NCI-H510A (cell line): Measurements from ENCODE around the gene PLA2G4E.

Source experiments
- DNase-seq: peaks from one replicate; lab custom pipeline; 2025; lab: John Stamatoyannopoulos, UW

Gene PLA2G4E

GRCh38 chr15:41955807-41956525 is 64.9 kb downstream of the PLA2G4E start:
- no peak for DNase-seq

DNA sequence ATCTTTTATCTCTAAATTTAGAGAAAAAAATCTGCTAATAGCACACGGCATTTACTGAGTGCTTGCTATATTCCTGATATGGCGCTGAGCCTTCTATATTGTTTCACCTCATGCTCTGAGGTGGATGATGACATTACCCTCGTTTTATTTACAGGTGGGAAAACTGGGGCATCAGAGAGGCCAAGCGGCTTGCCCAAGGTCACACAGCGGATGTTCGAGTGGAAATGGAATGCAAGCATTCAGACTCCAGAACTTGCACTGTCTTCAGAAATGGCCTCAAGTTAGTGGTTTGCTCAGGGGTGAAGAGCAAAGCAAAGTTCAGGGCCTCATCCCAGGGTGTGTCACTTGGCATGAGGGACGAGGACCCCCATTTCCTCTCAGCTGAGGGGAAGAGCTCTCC is 65.7 kb downstream of the PLA2G4E start:
- DNase-seq, result no peak

- no peak for DNase-seq
Observed at GRCh38 chr15:41954036-41954435, 66.8 kb downstream of the PLA2G4E start.

GRCh38 chr15:41952013-41952563 is 68.8 kb downstream of the PLA2G4E start:
- DNase-seq, result no peak

GRCh38 chr15:41951571-41951970 is 69.3 kb downstream of the PLA2G4E start:
- no peak for DNase-seq

GRCh38 chr15:41950489-41950888 is 70.4 kb downstream of the PLA2G4E start:
- DNase-seq, result no peak

DNA sequence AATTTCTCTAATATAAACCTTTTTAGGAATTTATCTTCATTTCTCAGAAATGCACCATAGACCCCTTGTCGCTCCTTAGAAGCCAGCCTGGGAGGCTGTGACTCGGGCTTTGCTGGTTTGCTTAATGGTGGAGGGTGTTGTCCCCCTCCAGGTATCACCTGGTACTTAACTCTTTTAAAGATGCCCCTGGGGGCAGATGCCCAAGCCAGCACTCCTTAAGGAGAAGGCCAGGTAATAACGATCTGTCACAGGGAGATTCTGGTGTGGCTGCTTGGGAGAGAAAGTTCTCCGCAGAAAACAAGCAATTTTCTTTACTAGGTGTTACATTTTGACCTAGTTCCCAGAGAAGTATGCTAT is 70.7 kb downstream of the PLA2G4E start:
- DNase-seq, result no peak

DNA sequence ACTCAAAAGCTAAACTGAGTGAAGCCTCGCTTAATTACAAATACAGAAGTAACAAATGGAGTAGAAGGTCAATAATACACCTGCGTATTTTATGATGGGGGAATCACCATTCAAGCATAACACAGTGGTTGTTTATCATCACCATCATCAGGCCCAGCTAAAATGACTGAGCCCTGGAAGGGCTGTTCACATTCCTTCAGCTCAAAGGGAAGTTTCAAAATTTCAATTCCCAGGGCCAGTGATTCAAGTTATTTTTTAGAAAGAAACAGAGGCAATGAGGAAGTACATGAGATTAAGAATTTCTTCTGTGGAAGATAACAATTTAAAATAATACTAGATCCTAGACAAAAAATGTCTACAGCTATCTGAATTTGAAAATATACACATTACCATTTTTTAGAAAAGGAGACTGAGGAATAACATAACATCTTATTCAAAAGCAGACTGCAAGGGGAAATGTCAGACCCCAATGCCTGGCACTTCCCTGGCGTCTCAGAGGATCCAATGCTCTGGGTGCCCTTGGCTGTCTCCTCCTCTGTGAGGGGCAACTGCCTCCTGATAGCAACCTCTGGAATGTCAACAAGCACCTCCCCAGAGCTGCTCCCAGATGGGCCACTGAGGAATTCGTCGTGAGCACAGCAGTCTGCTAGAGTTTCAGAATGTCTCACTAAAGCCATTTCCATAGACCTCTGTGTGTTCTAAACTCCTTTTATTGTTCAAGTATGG is 71.3 kb downstream of the PLA2G4E start:
- no peak for DNase-seq

DNA sequence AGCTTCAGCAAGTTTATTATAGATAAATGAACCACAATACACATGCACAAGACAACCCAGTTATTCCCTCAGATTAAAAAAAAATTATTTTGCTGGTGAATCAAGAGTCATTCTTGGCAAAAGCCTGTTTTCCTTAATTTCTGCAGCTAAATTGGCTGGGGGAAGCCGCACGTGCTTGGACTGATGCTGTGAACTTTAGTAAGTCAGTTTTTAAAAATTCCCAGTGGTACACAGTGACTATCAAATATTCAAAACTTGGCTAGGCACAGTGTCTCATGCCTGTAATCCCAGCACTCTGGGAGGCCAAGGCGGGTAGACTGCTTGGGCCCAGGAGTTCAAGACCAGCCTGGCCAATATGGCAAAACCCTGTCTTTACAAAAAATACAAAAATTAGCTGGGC is 72.4 kb downstream of the PLA2G4E start:
- DNase-seq, result no peak

DNA sequence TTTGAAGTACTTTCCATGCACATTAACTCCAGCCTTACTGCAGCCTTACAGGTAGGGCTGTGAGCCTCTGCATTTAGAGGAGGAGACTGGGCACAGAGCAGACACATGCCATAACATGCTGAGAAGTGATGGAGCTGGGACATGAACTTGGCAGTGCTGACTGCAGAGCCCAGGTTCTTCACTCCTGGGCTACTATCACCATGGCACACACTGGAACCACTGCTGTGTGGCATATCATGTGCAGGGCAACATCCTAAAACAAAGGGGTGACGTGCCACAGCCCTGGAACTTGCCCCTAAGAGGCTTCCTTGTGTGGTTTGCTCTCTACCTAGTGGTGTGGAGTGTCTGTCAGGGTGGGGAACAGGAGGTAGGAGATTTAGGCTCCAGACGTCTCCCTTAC is 73.9 kb downstream of the PLA2G4E start:
- DNase-seq, result no peak

- no peak for DNase-seq
Observed at GRCh38 chr15:41945731-41946130, 75.1 kb downstream of the PLA2G4E start.

- DNase-seq, result no peak
Observed at GRCh38 chr15:41945221-41945620, 75.6 kb downstream of the PLA2G4E start.

DNA sequence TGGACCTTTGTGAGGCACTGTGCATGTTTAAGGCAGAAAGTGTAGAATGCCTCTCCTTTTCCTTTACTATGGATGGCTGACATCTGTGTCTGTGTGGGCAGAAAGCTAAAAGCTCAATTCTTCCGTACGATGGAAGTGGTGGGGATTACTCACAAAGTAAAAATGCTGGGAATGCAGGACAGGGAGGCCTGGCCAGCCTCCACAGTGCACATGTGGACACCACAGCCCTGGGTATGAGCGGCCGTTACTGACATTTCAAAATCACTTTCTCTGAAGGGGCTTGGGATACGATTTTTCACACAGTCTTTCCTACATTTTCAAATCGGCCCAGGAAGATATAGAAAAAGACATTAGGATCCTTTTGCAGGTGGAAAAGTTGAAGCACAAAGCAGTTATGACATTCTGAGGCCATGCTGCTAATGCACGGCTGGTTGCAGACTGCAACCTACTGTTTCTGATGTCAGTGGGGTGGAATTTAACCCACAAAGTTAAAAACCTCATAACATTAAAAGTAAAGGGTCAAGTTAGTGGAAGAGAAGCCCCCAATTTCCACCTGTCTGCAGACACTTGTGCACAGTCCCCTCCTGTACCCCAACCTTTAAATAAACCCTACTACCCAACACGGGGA is 76.4 kb downstream of the PLA2G4E start:
- DNase-seq, result no peak

- no peak for DNase-seq
Observed at GRCh38 chr15:41943543-41944312, 77.1 kb downstream of the PLA2G4E start.

DNA sequence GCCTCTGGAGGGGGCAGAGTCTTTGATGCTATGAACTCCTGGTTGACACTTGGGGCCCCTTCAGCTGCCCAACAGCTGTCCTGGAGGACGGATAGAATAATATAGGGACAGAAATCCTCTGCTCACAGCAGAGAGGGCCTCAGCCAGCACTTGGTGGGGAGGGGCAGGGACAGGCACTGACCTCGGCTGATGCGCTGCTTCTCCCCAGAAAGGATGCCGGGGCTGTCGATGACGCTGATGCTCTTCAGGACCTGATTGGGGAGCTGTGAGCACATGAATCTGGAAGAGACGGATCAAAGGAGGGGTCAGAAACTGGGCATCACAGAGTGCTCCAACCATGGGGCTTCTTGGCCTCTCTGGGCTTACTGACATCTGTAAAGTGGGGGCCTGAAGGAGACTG is 78.0 kb downstream of the PLA2G4E start:
- no peak for DNase-seq

DNA sequence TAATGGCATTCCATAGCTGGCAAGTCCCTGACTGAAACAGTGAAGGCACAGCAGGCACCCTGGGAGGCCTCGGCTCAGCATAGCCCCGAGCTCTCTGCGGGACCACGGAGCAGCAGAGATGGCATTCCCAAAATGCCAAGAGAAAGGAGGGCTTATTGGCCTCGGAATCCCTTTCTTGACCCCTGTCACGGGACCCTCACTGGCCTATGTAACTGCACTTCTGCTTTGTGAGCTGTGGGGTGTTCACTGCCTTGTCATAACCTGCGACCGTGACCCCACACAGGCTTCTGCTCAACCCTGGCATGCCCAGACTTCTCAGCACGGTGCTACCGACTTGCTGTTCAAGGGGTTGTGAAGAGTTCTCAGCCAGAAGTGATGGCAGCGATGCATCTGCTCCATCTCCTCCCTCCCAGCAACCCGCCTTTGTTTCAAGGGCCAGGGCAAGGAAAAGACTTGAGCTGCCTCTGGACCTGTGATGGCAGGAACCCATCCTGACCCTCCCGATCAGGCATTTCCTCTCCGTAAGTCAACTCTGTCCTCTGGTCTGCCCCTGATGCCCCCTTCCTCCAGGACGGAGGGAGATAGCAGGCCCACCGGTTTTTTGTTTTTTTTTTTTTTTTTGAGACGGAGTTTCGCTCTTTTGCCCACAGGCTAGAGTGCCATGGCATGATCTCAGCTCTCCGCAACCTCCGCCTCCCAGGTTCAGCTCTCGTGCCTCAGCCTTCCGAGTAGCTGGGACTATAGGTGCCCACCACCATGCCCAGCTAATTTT is 79.0 kb downstream of the PLA2G4E start:
- no peak for DNase-seq

- no peak for DNase-seq
Observed at GRCh38 chr15:41940441-41940857, 80.4 kb downstream of the PLA2G4E start.

- DNase-seq, result no peak
Observed at GRCh38 chr15:41939986-41940385, 80.9 kb downstream of the PLA2G4E start.

DNA sequence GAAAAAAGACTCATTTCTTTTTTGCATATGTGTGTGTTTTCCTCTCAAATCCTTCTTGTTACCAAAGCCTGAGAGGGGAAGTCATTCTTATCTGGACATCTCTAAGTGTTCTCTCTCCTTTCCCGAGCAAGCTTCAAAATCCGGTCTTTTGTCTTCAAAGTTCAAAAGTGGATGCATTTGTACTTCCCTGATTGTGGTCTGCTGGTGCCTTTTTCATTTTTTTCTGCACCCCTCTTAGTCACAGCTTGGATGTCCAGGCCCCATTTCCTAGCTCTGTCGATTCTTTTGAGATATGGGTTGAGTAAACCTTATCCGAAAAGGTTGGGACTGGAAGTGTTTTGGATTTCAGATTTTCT is 83.3 kb downstream of the PLA2G4E start:
- no peak for DNase-seq

DNA sequence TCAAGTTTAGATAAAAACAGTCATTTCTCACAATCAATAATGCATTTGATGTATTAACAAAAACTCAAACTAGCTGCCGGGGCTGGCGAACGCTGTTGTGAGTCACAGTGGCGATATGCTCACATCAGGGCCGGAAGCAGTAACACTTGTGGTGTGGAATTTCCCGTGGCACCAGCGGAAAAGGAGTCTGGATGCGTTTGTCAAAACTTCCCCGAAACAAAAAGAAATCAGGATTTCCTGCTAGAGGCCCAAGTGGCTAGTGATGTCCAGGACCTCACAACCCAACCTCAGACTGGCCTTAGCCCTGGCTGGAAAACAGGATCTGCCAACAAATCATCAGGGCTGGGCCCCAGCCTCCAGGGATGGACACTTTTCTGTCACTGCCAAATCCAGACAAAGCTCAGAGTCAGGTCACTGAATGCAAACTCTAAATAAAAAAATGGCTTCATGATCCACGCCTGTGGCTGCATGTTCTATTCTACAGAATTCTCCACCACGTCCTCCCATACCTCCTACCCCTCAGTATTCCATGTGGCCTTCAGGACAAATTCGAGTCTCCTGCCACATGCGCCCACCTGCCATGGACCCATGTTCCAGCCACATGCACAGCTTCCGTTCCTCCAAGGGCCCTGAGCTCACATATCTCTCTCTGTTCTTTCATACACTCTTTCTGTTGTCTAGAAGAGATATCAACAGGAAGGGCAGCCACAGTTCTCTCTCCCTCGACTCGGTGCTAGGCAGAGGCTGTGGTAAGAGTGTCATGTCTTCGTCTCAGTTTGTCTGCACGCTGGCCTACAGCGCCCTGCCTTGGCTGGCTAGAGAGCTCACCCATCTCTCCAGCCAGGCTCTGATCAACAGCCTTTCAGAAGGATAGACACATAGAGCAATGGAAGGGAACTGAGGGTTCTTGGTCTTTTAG is 83.9 kb downstream of the PLA2G4E start:
- DNase-seq, result no peak
